Muscle of arm (tissue), 12 donors: ENCODE data around the gene EHD4. TPM values are rescaled to one million over a fixed set of nuclear protein-coding genes. Genes with fewer than 3 reads are reported as not detected.

Source experiments
- DNase-seq: peaks from one replicate; pipeline ENCODE4 v3.0.0-alpha.2; 2013
- polyA plus RNA-seq, 12 donors: library from polyadenylated mRNA; unstranded; fragments of 120-200 nt; gene quantifications; one replicate each; pipeline ENCODE4 v1.2.1, GENCODE V29; 2013; ENCODE audit not compliant: insufficient read length in 12 of 12

The EHD4 gene
- polyA plus RNA-seq, 12 donors = 18.2 to 43.9 (median 30.3) TPM; not detected in 1

GRCh38 chr15:41961595-41962202 is 10.7 kb downstream of the EHD4 start:
- DNase-seq = no peak

- no peak for DNase-seq
These were observed 11.3 kb downstream of the EHD4 start for GRCh38 chr15:41961001-41961518.

- DNase-seq = no peak
These were observed 14.3 kb downstream of the EHD4 start for GRCh38 chr15:41958002-41958420.

- no peak for DNase-seq
These were observed 15.1 kb downstream of the EHD4 start for GRCh38 chr15:41957021-41957897.

GRCh38 chr15:41955807-41956525 is 16.4 kb downstream of the EHD4 start:
- DNase-seq = no peak

GRCh38 chr15:41955100-41955499 is 17.3 kb downstream of the EHD4 start:
- DNase-seq = no peak

- no peak for DNase-seq
These were observed 18.3 kb downstream of the EHD4 start for GRCh38 chr15:41954036-41954435.

- DNase-seq = no peak
These were observed 20.3 kb downstream of the EHD4 start for GRCh38 chr15:41952013-41952563.

GRCh38 chr15:41951571-41951970 is 20.8 kb downstream of the EHD4 start:
- DNase-seq = no peak

GRCh38 chr15:41950489-41950888 is 21.9 kb downstream of the EHD4 start:
- DNase-seq = no peak

GRCh38 chr15:41950127-41950483 is 22.3 kb downstream of the EHD4 start:
- DNase-seq = no peak

- DNase-seq = no peak
These were observed 22.8 kb downstream of the EHD4 start for GRCh38 chr15:41949401-41950126.

GRCh38 chr15:41948490-41948889 is 23.9 kb downstream of the EHD4 start:
- DNase-seq = no peak

- no peak for DNase-seq
These were observed 25.4 kb downstream of the EHD4 start for GRCh38 chr15:41946970-41947369.

GRCh38 chr15:41945731-41946130 is 26.6 kb downstream of the EHD4 start:
- no peak for DNase-seq

GRCh38 chr15:41945221-41945620 is 27.1 kb downstream of the EHD4 start:
- DNase-seq = no peak

GRCh38 chr15:41944313-41944940 is 27.9 kb downstream of the EHD4 start:
- no peak for DNase-seq

- DNase-seq = no peak
These were observed 28.6 kb downstream of the EHD4 start for GRCh38 chr15:41943543-41944312.

GRCh38 chr15:41942886-41943285 is 29.5 kb downstream of the EHD4 start:
- no peak for DNase-seq
